ENCODE measurements around the gene CCR4.

DNA sequence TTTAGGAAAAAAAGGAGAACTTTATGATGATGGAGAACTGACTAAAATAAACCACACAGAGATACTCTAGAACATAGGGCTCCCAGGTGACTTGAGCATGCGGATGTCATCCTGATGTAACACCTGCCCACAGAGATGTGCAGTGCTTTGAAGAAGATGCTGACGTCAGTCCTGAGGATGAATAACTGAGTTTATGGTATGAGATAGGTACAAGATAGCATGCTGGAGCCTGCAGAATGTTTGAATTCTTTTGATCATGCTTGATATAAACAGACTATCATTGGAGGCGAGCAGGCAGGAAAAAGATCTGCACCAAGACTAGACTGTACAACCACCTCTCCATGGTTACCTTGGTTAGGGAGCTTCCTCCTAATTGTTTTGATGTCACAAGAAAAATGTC, 12.4 kb downstream of the CCR4 start:
- TF ChIP-seq POLR2A (IDR thresholded peaks at IDR 0.05; ENCODE audit: low read length) (no peak), CTCF (IDR thresholded peaks at IDR 0.05) (no peak), JUN (IDR thresholded peaks at IDR 0.05) (no peak), NPAS2 (CRISPR knock-in tag; IDR thresholded peaks at IDR 0.05; ENCODE audit: borderline replicate concordance) (no peak), USF2 (IDR thresholded peaks at IDR 0.05) (no peak), E2F6 (IDR thresholded peaks at IDR 0.05; ENCODE audit: borderline replicate concordance, low read depth) (no peak), BHLHE40 (IDR thresholded peaks at IDR 0.05; ENCODE audit: low read depth, low read length) (no peak), NR3C1 (IDR thresholded peaks at IDR 0.05) (no peak), RNF2 (IDR thresholded peaks at IDR 0.05; ENCODE audit: borderline replicate concordance, low read depth) (no peak)
